RKO (cell line): ENCODE results near the gene HOMER1.

Experiments
- DNase-seq: peaks from one replicate; pipeline ENCODE4 v3.0.0-alpha.2; 2016; ENCODE audit warnings: low spot score

HOMER1 gene, protein sequence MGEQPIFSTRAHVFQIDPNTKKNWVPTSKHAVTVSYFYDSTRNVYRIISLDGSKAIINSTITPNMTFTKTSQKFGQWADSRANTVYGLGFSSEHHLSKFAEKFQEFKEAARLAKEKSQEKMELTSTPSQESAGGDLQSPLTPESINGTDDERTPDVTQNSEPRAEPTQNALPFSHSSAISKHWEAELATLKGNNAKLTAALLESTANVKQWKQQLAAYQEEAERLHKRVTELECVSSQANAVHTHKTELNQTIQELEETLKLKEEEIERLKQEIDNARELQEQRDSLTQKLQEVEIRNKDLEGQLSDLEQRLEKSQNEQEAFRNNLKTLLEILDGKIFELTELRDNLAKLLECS

GRCh38 chr5:79513704-79514390 lies at the start of gene HOMER1:
Gene HOMER1, minus strand, starts transcription at chr5:79514134. Its CDS starts 1,360 bp downstream, at chr5:79512774.
- peak; percentile 73 for DNase-seq

GRCh38 chr5:79563247-79563590 lies 49.3 kb upstream of the HOMER1 start:
- no peak for DNase-seq

DNA sequence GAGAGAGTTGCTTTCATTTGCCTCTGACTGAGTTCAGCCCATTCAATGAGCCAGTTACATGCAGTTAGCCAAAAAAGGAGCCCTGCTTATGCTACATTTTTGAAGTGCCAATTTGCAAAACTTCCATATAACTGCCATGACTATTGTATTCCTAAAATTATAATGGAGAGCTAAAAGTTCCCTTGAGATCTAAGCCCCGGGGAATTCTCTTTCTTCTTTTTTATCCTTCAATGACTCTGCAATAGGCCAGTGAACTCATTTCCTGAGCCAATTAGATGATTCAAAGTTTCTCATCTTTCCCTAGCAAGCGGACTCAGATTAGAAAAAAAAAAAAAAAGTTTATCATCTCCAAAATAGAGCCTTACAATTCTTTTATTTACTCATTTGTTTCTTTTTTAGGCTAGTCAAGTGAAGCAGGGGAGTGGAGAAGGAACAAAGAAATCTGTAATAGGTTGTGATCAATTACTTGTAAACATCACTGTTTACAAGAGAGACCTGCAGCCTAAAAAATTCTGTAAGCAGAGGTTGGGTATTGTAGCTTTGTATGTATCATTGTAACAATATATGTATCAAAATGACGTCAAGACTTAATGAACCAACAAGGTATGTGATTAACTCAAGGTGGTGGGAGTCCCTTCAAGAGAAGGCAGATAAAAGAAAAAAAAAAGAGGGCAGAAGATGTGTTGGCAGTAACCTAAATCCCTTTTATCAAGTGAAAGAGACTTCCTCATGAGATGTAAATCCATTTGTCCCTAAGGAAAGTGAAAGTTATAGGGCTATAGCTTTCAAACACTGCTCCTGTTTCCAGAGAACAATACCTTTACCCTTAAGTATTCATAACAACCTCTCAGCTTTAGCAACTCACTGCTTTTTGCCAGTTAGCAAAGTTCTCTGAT lies 48.7 kb upstream of the HOMER1 start:
- DNase-seq: peak; percentile 80

DNA sequence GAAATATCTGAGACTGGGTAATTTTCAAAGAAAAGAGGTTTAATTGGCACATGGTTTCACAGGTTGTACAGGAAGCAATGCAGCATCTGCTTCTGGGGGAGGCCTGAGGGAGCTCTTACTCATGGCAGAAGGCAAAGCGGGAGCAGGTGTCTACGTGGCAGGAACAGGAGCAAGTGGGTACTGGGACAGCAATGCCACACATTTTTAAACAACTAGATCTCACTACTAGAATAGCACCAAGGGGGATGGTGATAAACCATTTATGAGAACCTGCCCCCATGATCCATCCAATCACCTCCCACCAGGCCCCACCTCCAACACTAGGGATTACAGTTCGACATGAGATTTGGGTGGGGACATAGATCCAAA lies 47.6 kb upstream of the HOMER1 start:
- no peak for DNase-seq

DNA sequence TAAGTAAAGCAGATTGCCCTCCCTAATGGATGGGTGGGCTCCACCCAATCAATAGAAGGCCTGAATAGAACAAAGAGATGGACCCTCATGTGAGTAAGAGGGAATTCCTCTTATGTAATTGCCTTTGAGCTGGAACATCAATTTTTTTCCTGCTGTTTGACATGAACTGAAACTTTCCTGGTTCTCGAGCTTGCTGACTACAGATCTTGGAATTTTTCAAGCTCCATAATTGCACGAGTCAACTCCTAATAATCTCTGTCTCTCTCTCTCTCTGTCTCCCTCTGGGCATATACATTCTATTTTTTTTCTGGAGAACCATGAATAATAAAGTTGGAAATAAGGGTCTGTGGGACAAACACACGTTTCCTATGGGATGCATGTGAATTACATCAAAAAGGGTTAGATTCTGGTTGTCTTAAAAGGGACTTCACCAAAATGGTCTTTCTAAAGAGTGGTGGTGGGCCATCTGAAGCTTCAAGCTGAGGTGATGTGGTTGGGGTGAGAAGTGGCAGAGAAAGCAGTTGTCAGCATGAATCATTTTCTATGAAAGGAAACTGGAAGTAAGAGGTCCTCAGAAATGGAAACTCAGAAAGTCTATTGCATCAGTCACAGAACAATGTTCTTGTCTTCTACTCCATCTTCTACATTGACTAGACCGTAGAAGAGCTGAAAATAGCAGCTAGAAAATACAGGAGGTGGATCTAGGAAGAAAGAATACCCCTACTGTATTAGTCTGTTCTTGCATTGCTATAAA lies 47.0 kb upstream of the HOMER1 start:
- peak; percentile 49 for DNase-seq

GRCh38 chr5:79555418-79555817 lies 41.5 kb upstream of the HOMER1 start:
- DNase-seq: no peak

- DNase-seq: no peak
Observed at GRCh38 chr5:79552984-79553383, 39.0 kb upstream of the HOMER1 start.

DNA sequence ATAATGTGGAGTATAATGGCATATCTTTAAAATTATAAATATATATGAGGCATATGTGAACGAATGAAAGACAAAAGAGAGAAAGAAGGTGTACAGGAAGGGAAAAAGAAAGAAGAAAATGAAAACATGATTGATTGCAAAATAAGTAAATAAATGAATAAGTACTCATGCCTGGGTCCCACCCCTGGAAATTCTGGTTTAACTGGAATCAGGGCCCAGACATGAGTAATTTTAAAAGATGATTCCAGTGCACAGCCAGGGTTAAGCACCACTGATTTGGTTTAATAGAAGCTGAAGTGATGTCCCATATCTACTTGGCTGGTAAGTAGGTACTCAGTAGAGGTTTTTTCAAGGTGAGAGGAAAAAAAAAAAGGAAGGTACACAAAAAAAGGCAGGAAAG lies 34.0 kb upstream of the HOMER1 start:
- DNase-seq: no peak

GRCh38 chr5:79547429-79547822 lies 33.5 kb upstream of the HOMER1 start:
- no peak for DNase-seq

GRCh38 chr5:79546782-79547428 lies 33.0 kb upstream of the HOMER1 start:
- no peak for DNase-seq

DNA sequence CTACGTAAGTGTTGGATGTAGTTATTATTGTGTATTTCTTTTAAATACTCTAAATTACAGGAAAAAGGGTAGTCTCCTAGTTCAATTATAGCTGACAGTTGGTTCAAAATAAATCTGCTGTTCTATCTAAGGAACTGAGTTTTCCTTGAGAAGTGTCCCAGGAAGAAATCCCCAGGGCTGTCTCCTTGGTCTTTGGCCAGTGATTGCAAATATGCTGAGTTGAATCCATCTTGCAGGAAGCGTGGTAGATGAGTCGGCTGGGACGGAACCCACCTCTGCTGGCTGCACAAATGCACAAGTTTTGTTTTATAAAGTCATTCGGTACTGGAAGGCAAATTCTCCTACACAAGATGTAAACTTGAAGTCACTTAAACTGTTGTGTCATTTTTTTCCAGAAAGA lies 30.2 kb upstream of the HOMER1 start:
- no peak for DNase-seq

- DNase-seq: no peak
Observed at GRCh38 chr5:79540939-79541338, 27.0 kb upstream of the HOMER1 start.

GRCh38 chr5:79536193-79536906 lies 22.4 kb upstream of the HOMER1 start:
- DNase-seq: no peak

DNA sequence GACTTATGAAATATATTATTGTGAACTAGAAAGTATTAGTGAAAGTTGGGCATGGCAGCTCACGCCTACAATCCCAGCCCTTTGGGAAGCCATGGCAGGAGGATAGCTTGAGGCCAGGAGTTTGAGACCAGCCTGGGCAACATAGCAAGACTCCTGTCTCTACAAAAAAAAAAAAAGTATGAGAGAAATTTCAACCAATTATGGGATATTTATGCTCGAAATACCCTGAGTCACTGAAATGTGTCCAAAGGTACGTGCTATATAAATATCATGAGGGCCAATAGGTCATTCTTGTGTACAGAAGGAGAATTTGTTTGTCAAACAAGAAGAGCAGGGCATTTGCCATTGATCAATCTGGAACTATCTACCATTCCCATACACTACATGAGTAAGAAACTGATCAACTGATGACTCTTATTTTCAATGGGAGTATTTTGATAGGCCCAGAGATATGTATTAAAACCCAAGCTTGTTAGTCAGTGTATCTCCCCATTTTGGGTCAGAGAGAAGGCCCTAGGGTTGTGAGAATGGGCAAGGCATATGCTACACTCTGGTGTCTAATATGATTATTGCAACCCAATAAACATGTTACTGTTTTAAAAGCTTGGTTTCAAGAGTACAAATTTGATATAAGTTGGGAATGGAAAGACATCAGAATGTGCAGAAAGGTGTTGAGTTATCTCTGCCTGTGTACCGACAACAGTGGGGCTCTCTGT lies 21.7 kb upstream of the HOMER1 start:
- no peak for DNase-seq

GRCh38 chr5:79529110-79529509 lies 15.2 kb upstream of the HOMER1 start:
- DNase-seq: no peak

DNA sequence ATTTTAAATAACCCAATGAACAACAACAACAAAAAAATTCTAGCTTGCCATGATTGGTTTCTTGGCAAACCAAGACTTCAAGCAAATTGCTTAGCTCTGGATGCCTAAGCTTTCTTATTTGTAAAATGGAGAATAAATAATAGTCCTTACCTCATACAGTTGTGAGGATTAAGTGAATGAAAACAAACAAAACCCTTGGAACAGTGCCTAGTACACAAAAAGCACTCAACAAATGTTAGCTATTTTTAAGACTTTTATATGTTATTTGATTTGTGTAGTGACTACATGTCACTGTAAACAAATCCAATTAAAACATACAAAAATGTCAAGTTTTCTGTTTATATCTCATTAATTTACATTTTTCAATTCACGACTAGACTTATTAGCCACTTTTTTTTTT lies 13.5 kb upstream of the HOMER1 start:
- no peak for DNase-seq

GRCh38 chr5:79526928-79527327 lies 13.0 kb upstream of the HOMER1 start:
- no peak for DNase-seq

- DNase-seq: no peak
Observed at GRCh38 chr5:79526493-79526892, 12.6 kb upstream of the HOMER1 start.

- no peak for DNase-seq
Observed at GRCh38 chr5:79521156-79521555, 7.2 kb upstream of the HOMER1 start.

- no peak for DNase-seq
Observed at GRCh38 chr5:79518718-79519117, 4.8 kb upstream of the HOMER1 start.
